Osteoblast (primary cell): ENCODE measurements around the gene KAZN. TPM values are rescaled to one million over a fixed set of nuclear protein-coding genes. Genes with fewer than 3 reads are reported as not detected.

ENCODE experiments used
- DNase-seq: peaks from one replicate; pipeline ENCODE4 v3.0.0; 2011; ENCODE audit warnings: low spot score, mixed read lengths; ENCODE audit not compliant: insufficient read length; ENCODE audit errors: missing footprints
- H2AFZ ChIP-seq: 2 replicates; pipeline ENCODE4 v1.6.0; 2011; ENCODE audit warnings: mild to moderate bottlenecking, low read length
- H3K27ac ChIP-seq: 2 replicates; pipeline ENCODE4 v1.5.1; 2011; ENCODE audit warnings: mild to moderate bottlenecking, low read depth, low read length, moderate library complexity
- H3K27me3 ChIP-seq: 2 replicates; pipeline ENCODE4 v1.6.0; 2012; ENCODE audit warnings: mild to moderate bottlenecking, control low read depth, inconsistent platforms, low read length, moderate library complexity; ENCODE audit not compliant: insufficient read depth
- H3K36me3 ChIP-seq: 2 replicates; pipeline ENCODE4 v1.5.1; 2011; ENCODE audit warnings: mild to moderate bottlenecking, low read length, control low read depth, moderate library complexity; ENCODE audit not compliant: insufficient read depth
- H3K4me1 ChIP-seq: 2 replicates; pipeline ENCODE4 v1.5.1; 2011; ENCODE audit warnings: mild to moderate bottlenecking, low read length, control low read depth, moderate library complexity; ENCODE audit not compliant: insufficient read depth
- H3K4me2 ChIP-seq: 2 replicates; pipeline ENCODE4 v1.6.0; 2011; ENCODE audit warnings: mild to moderate bottlenecking, low read length; ENCODE audit not compliant: insufficient read depth
- H3K4me3 ChIP-seq: fragments of 200-600 bp; sonication (generic); 3 replicates; pipeline ENCODE4 v1.5.1; 2012; ENCODE audit warnings: mild to moderate bottlenecking, low read length, inconsistent platforms; ENCODE audit not compliant: insufficient read depth
- H3K79me2 ChIP-seq: 2 replicates; pipeline ENCODE4 v1.6.0; 2012; ENCODE audit warnings: mild to moderate bottlenecking, low read length, control low read depth, inconsistent platforms; ENCODE audit not compliant: insufficient read depth
- H3K9me3 ChIP-seq: 2 replicates; pipeline ENCODE4 v1.5.1; 2011; ENCODE audit warnings: low read depth, low read length, control low read depth
- H4K20me1 ChIP-seq: 2 replicates; pipeline ENCODE4 v1.6.0; 2012; ENCODE audit warnings: mild to moderate bottlenecking, low read length, control low read depth; ENCODE audit not compliant: insufficient read depth
- CTCF ChIP-seq: IDR thresholded peaks from 2 replicates; pipeline ENCODE4 v1.5.1; 2011; ENCODE audit warnings: mild to moderate bottlenecking, low read depth, low read length, moderate library complexity; ENCODE audit errors: extremely low read depth
- total RNA-seq: library from RNA; depleted of rRNA; stranded (reverse); fragments of >200 nt; gene quantifications from 2 replicates; pipeline ENCODE4 v1.2.3, GENCODE V29; 2012

KAZN gene
- total RNA-seq, 1 donor, result 9.0 TPM

GRCh38 chr1:15098176-15099125 lies 500.0 kb downstream of the KAZN start:
- Histone ChIP-seq H3K27me3 (peaks cover 7% of the 10 kb centered on the region), H3K79me2 (no peaks in the 10 kb centered on the region), H3K9me3 (no peaks in the 10 kb centered on the region), H3K4me1 (no peaks in the 10 kb centered on the region), H3K27ac (no peak overlapping the region), H2AFZ (no peak overlapping the region), H4K20me1 (no peaks in the 10 kb centered on the region), H3K36me3 (no peaks in the 10 kb centered on the region), H3K4me3 (no peak overlapping the region), H3K4me2 (no peak overlapping the region)
- peak; percentile 84 for DNase-seq
- no peak for TF ChIP-seq CTCF

- H3K4me1 ChIP-seq, result no peaks in the 10 kb centered on the region
- peak; percentile 22 for DNase-seq
- no peak overlapping the region for H3K4me3 ChIP-seq
- H3K27me3 ChIP-seq, result peaks cover 7% of the 10 kb centered on the region
- H2AFZ ChIP-seq, result no peak overlapping the region
- H3K9me3 ChIP-seq, result no peaks in the 10 kb centered on the region
- H3K4me2 ChIP-seq, result no peak overlapping the region
- H3K36me3 ChIP-seq, result no peaks in the 10 kb centered on the region
- H3K79me2 ChIP-seq, result no peaks in the 10 kb centered on the region
- no peak overlapping the region for H3K27ac ChIP-seq
- H4K20me1 ChIP-seq, result no peaks in the 10 kb centered on the region
- TF ChIP-seq CTCF, result no peak
Observed at GRCh38 chr1:15099441-15100120, 501.1 kb downstream of the KAZN start.

GRCh38 chr1:15100121-15100879 lies 501.8 kb downstream of the KAZN start:
- no peaks in the 10 kb centered on the region for H3K4me1 ChIP-seq
- H3K27ac ChIP-seq, result no peak overlapping the region
- H3K9me3 ChIP-seq, result no peaks in the 10 kb centered on the region
- H3K27me3 ChIP-seq, result peaks cover 7% of the 10 kb centered on the region
- H3K4me3 ChIP-seq, result no peak overlapping the region
- H4K20me1 ChIP-seq, result no peaks in the 10 kb centered on the region
- TF ChIP-seq CTCF, result peak; percentile 93
- H3K36me3 ChIP-seq, result no peaks in the 10 kb centered on the region
- no peaks in the 10 kb centered on the region for H3K79me2 ChIP-seq
- H2AFZ ChIP-seq, result no peak overlapping the region
- H3K4me2 ChIP-seq, result no peak overlapping the region
- peak; percentile 88 for DNase-seq
